ENCODE measurements around the gene CMKLR1. TPM values are rescaled to one million over a fixed set of nuclear protein-coding genes. Genes with fewer than 3 reads are reported as not detected.

CMKLR1 gene
- total RNA-seq, 1 experiment from 2014 or later = 0.66 TPM

DNA sequence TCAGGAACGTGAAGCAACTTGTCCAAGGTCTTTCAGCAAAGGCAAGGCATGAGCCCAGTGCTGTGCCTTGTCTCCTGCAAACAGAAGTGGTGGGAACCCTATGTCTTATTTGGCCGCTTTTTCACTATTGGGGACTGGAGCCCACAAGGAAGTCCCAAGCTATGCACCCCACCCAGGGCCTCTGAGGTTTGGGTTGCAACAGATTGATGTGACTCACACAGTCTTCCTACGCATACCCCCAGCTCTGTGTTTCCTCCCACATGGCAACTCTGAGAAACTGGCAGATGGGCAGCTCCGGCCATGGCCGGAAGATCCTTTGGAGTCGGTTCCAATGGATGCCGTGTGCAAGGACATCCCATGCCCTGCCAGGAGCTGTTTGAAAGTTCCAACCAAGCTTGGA is 28.3 kb upstream of the CMKLR1 start:
- H3K27ac Mint-ChIP-seq = peak overlapping the region in 1 of 3 experiments; percentile 41; a peak in 1 of 7 replicates
- no CpG with 5 or more reads among the region's 7 CpGs for WGBS (ENCODE audit: extremely low coverage, insufficient read length, low lambda C conversion rate)
- no peak overlapping the region for H3K23ac ChIP-seq (ENCODE audit: insufficient read length, low read depth, low read length)
- no peak overlapping the region for H3K4me2 ChIP-seq (ENCODE audit: insufficient read depth, insufficient read length, low read length)
- H3K79me1 ChIP-seq (ENCODE audit: insufficient read depth, low read depth, low read length, poor library complexity, severe bottlenecking) = no peaks in the 10 kb centered on the region
- H2AK5ac ChIP-seq (ENCODE audit: insufficient read length, low read length) = no peak overlapping the region
- TF ChIP-seq, protein P1, sequence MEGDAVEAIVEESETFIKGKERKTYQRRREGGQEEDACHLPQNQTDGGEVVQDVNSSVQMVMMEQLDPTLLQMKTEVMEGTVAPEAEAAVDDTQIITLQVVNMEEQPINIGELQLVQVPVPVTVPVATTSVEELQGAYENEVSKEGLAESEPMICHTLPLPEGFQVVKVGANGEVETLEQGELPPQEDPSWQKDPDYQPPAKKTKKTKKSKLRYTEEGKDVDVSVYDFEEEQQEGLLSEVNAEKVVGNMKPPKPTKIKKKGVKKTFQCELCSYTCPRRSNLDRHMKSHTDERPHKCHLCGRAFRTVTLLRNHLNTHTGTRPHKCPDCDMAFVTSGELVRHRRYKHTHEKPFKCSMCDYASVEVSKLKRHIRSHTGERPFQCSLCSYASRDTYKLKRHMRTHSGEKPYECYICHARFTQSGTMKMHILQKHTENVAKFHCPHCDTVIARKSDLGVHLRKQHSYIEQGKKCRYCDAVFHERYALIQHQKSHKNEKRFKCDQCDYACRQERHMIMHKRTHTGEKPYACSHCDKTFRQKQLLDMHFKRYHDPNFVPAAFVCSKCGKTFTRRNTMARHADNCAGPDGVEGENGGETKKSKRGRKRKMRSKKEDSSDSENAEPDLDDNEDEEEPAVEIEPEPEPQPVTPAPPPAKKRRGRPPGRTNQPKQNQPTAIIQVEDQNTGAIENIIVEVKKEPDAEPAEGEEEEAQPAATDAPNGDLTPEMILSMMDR (conservative IDR thresholded peaks at IDR 0.05) = no peak
- H2BK12ac ChIP-seq (ENCODE audit: insufficient read length, low read depth, low read length) = no peak overlapping the region
- no peaks in the 10 kb centered on the region; the same call in 1 of the 2 replicates for H3K79me2 ChIP-seq (ENCODE audit: insufficient read depth, low read length)
- no peak overlapping the region for H2BK120ac ChIP-seq (ENCODE audit: low read depth, low read length, poor library complexity, severe bottlenecking)
- no peak overlapping the region for H2BK20ac ChIP-seq (ENCODE audit: low read depth, low read length, poor library complexity, severe bottlenecking)
- H3K27ac ChIP-seq (ENCODE audit: insufficient read length, low read depth, low read length) = no peak overlapping the region
- H2BK5ac ChIP-seq (ENCODE audit: insufficient read length, low read length) = no peak overlapping the region
- no peak overlapping the region for H2BK15ac ChIP-seq (ENCODE audit: low read depth, low read length)
- H3K27me3 ChIP-seq (ENCODE audit: insufficient read depth, low read length) = no peaks in the 10 kb centered on the region
- no peak for DNase-seq
- H3K36me3 Mint-ChIP-seq (ENCODE audit: insufficient read depth in 1 of 3, low read depth in 3 of 3) = peaks cover 0 to under 1% (median 0%) of the 10 kb centered on the region in 3 experiments; a peak in 1 of 7 replicates
- H3K4me1 Mint-ChIP-seq = no peaks in the 10 kb centered on the region
- no peaks in the 10 kb centered on the region for H3K23me2 ChIP-seq (ENCODE audit: insufficient read length, low read depth, low read length, poor library complexity, severe bottlenecking)
- H3T11ph ChIP-seq (ENCODE audit: low read length) = no peak overlapping the region
- H4K8ac ChIP-seq (replicated peaks; ENCODE audit: insufficient read length, low read depth, low read length) = no peak overlapping the region
- H3K4me3 Mint-ChIP-seq = no peak overlapping the region
- peaks cover under 1 to 1% of the 10 kb centered on the region in 2 experiments for H3K9me3 Mint-ChIP-seq
- no peak overlapping the region for H3K9ac ChIP-seq (ENCODE audit: extremely low read depth, insufficient read length, low read length)
- no peak overlapping the region for H3K4ac ChIP-seq (ENCODE audit: low read depth, low read length)
- H4K91ac ChIP-seq (ENCODE audit: insufficient read length, low read depth, low read length) = no peak overlapping the region
- H3K18ac ChIP-seq (ENCODE audit: insufficient read length, low read depth, low read length) = no peak overlapping the region
- peaks cover 2% of the 10 kb centered on the region for H4K20me1 ChIP-seq (ENCODE audit: control insufficient read depth, insufficient read depth, insufficient read length)
- H3K4me1 ChIP-seq (ENCODE audit: insufficient read depth, low read length) = no peaks in the 10 kb centered on the region
- H2AFZ ChIP-seq (ENCODE audit: low read length) = no peak overlapping the region
- H3K9me3 ChIP-seq (ENCODE audit: control insufficient read depth, low read depth, low read length) = no peaks in the 10 kb centered on the region
- no peak overlapping the region for H3K14ac ChIP-seq (ENCODE audit: insufficient read depth, low read length)
- H4K5ac ChIP-seq (ENCODE audit: insufficient read length, low read depth, low read length) = no peak overlapping the region
- no peak overlapping the region for H3K56ac ChIP-seq (ENCODE audit: insufficient read length, low read depth, low read length)
- H3K27me3 Mint-ChIP-seq (ENCODE audit: low read depth) = no peaks in the 10 kb centered on the region

All from H9 (cell line).